Measurements from ENCODE around the gene ATP12A.

The ATP12A gene

DNA sequence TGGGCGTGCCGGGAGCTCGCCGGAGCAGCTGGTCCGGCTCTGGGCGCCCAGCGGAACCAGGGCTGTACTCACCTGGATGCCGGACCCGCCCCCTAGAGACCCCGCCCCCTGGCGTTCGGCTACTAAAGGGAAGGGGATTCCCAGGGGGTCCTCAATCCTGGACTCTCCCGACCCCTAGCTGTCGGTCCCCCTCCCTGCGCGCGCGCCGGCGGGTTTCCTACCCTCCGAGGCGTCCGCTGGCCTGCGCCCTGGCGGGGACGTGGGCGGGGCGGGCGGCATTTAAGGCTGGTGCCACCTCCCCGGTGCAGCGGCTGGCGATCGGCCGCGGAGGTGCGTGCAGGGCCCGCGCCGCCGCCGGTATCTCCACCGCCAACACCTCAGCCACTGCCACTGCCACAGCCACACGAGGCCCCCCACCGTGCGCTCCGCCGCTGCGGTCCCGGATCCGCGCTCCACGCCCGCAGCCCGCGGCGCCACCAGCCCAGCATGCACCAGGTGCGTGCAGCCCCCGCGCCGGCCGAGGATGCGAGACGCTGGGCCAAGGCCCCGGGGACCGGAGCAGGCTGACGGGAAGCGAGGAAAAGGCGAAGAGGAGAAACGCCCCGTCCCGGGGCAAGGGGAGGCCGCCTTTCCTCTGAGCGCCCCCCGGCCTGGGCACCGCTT, at the start of gene ATP12A:
Gene ATP12A (plus strand): TSS at position 151 of the 663 bp plus-strand sequence. CDS start 336 bp downstream, at position 487.
- DNase-seq (ENCODE audit: low read depth in 3 of 3), result no peak

DNA sequence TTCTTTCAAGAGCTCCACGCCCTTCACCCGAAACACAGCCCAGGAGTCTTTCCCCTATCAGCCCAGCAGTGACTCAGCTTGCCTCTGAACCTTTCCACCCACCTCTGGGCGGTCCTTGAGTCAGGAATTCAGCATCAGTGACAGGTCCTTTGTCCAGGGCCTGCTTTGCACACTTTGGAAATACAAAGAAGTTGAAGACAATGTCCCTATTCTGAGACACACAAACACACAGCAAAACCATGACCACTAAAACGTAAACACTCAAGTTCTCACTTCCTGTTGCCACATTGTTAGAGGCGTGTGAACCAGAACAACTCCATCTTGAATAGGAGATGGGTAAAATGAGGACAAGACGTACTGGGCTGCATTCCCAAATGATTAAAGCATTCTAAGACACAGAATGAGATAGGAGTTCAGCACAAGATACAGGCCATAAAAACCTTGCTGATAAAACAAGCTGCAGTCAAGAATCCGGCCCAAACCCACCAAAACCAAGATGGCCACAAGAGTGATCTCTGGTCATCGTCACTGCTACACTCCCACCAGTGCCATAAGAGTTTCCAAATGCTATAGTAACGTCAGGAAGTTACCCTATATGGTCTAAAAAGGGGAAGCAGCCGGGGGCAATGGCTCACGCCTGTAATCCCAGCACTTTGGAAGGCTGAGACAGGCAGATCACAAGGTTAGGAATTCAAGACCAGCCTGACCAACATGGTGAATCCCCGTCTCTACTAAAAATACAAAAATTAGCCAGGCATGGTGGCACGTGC, 49.2 kb upstream of the ATP12A start:
- DNase-seq (ENCODE audit: low read depth in 3 of 3), result no peak

DNA sequence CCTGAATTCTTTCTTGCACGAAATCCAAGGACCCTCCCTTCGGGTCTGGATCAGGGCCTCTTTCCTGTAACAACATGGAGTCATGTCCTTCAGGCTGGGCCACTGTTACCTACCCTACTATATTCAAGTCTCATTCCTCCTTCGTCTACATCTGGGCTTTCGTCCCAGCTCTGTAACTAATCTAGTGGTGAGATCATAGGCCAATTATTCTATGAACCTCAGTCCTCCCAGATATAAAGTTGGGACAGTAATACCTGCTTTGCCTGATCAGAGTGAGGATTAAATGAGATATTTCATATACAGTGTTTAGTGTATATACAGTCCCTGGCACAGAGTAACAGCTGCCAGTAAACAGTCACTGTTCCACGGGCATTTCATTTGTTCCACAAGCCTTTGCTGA, 48.3 kb upstream of the ATP12A start:
- no peak for DNase-seq (ENCODE audit: low read depth in 3 of 3)

DNA sequence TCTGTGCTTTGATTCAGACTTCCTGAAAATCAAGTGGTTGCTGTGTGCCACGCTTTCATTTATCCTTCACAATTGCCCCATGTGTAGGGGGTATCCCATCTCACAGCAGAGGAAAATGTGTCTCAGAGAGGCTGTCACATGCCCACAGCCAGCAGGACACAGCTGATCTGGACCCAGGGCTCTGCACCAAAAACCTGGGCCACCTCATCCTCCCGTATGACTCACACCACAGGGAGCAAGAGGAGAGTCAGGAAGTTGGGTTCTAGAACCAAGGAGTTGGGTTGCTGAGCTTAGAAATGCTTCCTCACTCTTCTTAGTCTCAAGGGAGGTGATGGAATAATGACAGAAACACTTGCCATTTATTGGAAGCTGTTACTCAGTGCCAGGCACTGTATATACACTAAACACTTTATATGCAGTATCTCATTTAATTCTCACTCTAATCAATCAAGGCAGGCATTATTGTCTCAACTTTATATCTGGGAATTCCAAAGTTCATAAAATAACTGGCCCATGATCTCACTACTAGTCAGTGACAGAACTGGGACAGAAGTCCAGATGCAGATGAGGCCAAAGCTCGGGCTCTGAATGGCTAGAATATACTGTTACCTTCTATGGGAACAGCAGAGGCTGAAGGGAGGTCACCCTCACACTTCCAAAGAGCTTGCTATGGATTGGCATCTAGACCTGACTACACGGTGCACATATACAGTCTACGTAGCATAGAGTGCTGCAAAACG, 47.7 kb upstream of the ATP12A start:
- no peak for DNase-seq (ENCODE audit: low read depth in 3 of 3)

DNA sequence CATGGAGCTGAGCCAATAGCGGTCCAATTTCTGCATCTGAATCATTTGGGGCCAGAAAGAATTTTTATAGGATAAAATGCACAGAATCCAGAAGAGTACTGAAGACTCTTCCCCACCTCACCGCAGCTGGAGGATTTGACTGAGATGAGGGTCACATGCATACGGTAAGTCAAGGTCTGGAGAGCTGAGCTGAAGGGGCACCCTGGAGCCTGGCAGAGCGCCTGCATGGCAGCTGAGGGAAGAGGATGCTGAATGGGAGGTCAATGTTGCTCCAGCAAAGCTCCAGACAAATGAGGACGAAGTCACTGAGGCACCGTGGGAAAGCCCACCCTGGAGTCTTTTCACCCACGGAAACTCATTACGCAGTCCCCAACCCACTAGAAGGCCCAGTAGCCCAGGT, 43.4 kb upstream of the ATP12A start:
- no peak for DNase-seq (ENCODE audit: low read depth in 3 of 3)

DNA sequence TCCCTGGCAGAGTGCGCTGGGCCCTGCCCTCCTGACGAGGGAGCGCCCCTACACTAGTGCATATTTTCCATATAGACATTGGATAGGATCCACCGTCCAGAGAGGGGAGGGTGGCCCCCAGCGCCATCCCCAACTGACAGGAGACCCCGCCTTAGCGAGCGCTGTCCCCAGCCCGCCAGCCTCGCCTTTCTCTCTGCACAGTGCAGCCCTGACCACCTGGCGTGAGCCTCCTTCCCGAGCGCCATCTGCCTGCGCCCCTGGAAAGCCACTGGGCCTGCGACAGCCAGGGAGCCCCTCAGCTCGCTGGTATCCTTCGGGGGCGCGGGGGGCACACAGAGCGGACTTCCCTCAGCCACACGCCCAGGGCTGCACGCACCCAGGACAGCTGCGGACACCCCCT, 42.1 kb upstream of the ATP12A start:
- DNase-seq (ENCODE audit: low read depth in 3 of 3), result no peak

DNA sequence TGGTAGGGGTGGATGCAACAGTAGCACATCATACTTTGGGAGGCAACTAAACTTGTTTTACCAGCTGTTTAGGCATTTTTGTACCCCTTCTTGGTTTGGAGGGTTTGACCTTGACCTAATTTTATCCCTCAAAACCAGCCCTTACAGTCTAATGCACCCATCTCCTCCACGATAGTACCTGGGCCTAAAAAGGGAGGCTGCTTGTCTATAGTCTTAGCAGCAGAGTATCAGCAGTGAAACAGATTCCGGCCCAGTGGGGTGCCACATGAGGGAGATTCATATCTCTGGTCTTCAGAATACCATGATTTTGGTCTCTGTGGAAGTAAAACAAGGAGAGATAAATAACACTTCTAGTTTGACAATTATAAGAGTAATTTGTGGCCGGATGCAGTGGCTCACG, 39.5 kb upstream of the ATP12A start:
- DNase-seq (ENCODE audit: low read depth in 3 of 3), result no peak

DNA sequence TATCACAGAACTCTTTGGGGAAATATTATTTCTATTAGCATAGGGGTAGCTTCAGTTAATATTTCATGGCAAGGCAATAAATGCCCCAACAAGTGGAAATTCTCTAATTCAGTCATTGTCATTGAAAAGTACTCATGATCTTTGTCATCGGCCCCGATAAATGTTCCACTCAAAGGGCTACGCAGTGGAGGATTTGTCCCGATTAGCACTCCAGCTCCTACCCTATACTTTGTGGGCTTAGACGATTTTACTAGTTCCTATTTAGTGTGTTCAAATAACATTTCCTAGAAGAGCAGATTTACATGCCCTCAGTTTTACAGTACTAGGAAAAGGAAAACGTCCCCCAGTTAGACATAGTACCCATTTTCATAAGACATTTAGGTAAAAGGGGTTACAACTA, 38.0 kb upstream of the ATP12A start:
- DNase-seq (ENCODE audit: low read depth in 3 of 3), result no peak

DNA sequence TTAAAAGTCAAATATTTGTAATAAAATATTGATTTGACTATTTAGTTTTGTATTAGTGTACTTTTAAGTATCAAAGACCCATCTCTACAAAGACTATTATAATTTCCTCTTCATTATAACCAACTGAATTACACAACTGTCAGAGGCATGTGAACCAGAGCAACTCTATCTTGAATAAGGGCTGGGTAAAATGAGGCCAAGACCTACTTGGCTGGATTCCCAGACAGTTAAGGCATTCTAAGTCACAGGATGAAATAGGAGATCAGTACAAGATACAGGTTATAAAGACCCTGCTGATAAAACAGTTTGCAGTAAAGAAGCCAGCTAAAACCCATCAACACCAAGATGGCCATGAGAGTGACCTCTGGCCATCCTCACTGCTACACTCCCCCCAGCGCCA, 36.2 kb upstream of the ATP12A start:
- no peak for DNase-seq (ENCODE audit: low read depth in 3 of 3)

DNA sequence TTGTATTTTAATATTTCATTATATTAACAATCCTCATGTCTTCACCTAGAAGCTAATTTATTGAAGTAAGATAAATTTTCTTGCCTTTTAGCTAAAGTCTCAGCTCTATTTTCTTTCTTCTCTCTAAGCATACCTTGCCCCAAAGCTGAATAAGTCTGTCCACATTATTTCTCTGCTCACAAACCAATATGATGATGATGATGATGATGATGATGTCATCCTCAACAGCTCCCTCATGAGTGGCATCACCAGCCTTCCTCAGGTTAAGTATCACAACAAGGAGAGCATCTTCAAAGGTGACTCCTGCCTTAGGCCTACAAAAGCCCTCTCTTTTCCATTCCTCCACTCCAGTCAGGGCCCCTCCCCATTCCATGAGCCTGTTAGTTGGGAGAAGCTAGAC, 31.9 kb upstream of the ATP12A start:
- DNase-seq (ENCODE audit: low read depth in 3 of 3), result no peak

DNA sequence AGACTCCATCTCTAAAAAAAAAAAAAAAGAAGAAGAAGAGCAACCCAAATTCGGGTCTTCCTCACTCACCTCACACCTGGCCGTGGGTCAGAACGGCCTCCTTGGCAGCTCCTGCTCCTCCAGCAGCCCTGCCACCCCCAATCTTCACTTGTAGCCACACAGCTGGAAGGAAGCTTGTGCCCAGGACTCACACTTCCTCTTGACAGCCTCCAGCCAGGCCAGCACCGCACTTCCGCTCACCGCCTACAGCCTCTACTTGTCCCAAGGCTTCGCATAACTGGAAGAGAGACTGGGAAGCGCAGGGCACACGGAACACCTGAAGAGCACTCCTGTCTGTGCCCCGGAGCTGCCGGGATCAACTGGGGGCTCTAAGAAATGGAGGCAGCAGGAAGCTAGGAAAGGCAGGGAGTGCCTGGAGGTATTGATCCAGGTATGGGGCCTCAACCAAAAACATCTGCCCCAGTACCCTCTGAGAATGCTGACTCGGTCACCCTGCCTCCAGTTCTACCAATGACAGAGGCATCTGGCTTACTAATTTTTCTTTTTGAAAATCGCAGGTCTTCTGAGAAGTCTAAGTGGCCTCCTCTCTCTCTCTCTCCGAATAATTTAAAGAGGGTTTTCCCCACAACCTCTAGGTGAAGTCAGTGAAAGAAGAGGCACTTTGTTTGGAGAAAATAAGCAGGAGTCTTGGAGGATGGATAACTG, 31.1 kb upstream of the ATP12A start:
- no peak for DNase-seq (ENCODE audit: low read depth in 3 of 3)

DNA sequence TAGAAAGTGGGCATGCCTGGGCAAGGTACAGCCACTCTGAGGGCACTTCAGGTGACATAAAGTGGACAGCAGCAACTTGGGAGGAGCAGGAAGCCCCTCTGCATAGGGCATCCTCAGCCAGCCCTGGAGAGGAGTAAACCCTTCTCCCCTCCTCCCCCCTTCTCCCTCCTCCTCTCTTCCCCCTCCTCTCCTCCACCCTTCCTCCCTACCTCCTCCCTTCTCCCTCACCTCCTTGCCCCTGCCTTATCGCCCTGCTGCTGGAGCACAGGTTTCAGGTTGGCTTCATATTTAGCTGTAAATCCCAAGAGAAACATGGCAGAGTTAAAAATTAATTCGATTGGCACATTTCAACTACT, 30.5 kb upstream of the ATP12A start:
- no peak for DNase-seq (ENCODE audit: low read depth in 3 of 3)

DNA sequence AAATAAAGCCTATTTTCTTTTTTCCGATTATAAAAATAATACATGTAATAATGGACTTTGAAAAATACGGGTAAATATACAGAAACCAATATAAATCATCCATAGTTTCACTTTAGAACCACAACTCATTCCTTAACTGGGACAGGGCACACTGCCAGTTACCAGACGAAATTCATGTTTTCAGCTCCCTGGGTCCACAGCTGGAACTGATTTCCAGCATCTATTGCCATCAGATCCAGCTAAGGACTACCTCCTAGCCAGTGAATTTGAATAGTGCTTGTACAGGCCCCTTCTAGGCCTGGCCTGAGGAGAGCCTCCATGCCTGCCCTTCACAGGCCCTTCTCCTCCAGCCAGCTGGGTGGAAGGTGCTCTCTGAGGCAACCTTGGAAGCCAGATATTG, 30.0 kb upstream of the ATP12A start:
- no peak for DNase-seq (ENCODE audit: low read depth in 3 of 3)

DNA sequence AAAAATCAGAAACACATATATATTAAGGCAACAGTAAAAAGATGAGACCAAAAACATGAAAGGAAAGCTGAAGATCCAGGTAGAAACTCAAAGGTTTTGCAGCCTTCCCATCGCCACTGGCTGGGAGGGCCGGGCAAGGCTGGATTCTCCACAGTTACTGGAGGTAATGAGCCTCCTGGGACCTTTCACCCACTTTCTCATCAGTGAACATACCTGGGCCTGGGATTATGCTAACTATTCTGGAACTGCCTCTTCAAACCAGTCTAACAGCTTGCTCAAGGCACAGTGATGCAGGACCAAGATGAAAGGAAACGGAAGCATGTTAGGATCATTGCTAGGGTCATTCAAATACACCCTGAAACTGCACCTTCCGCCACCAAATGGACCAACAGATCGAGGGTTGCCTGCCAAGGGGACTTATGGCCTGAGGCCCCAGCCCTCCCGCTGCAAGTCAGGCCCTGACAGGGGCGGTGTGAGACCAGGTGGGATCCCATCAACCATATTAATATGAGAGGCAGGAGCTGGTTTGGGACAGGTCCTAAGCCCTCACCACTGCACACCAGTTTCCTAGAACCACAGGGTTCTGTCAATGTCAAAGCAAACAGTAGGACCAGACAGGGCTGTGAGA, 28.4 kb upstream of the ATP12A start:
- DNase-seq (ENCODE audit: low read depth in 3 of 3), result no peak

DNA sequence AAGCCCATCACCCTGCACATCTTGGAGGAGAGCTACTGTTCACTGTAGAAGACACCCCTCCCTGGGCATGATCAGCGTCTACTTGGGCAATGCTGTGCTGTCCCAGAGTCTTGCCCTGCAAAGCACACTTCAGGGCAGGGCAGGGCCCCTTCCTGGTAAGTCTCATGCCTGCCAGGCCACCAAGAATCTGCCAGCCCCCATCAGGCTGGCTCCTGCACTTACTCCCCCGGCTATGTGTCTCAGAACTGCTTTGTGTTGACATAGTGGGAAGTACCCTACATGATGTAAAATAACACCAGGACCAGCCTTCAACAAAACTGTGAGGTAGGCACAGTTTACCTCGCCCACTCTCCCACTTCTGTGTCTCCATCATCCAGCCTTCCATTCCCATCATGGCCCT, 27.8 kb upstream of the ATP12A start:
- no peak for DNase-seq (ENCODE audit: low read depth in 3 of 3)

DNA sequence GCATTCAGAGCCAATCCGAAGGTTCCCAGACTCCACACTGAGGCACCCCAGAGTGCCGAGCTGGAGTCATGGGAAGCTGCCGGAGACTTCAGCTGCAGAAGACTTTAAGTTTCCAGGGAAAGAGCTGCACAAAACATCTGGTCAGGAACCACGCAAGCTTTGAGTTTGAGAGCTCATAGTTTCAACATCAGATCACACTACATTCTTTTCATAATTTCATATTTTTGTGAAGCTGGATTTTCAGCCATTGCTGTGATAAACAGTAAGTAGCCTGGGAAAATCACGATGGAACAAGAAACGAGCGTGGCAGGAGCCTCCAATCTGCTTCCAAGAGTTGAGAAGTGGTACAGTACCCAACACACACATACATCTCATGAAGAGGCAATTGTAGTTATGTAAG, 25.5 kb upstream of the ATP12A start:
- DNase-seq (ENCODE audit: low read depth in 3 of 3), result no peak

DNA sequence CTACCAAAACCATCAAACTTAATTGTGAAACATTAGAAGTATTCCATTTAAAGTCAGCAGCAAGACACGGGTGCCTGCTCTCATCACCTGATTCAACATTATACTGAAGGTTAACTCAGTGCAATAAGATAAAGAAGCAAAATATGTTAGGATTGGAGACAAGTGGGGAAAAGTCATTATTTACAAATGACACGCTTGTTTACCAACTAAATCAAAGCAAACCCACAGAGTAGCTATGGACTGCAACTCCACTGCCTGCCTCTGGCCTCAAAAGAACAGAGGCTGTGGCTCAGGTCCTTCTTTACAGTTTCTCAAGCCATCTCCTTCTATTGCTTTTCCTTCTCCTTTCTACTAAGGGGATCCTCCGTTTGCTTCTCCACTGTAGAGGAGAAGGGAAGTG, 21.0 kb upstream of the ATP12A start:
- no peak for DNase-seq (ENCODE audit: low read depth in 3 of 3)

DNA sequence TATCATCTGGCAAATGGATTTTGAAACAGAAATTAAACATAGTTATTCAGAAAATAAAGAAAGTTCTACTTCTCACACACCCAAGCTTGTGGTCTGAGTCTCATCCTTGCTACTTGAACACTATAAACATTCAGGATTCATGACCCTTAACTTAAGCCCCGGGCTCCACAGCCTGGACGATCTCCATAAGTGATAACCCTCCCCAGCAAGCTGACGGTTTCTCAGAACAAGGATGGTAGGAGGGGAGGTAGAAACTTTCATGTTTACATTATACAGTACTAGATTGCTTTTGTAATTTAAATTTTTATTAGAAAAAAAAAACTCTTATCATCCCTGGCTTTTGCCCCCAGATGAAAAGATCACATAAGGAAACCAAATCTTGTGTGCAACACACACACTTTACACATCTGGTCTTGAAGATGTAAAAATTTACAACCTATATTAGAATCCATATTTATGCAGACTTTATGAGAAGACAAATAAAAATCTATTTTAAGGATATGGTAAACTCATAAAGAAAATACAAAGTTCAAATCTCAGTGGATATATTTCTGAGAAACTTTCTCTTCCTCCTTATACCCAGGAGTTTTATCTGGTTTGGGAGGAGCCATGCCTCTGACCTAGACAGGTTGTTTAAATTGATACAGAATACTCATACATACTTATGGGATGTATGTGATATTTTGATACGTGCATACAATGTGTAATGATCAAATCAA, 20.0 kb upstream of the ATP12A start:
- DNase-seq (ENCODE audit: low read depth in 3 of 3), result no peak

DNA sequence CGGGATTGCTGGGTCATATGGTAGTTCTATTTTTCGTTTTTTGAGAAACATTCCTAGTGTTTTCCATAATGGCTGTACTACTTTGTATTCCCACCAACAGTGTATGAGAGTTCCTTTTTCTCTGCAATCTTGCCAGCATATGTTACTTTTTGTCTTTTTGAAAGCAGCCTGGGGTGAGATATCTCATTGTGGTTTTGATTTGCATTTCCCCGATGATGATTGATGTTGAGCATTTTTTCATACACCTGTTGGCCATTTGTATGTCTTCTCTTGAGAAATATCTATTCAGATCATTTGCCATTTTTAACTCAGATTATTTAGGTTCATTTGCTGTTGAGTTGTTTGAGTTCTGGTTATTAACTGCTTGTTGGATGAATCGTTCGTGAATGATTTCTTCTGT, 18.5 kb upstream of the ATP12A start:
- DNase-seq (ENCODE audit: low read depth in 3 of 3), result no peak

DNA sequence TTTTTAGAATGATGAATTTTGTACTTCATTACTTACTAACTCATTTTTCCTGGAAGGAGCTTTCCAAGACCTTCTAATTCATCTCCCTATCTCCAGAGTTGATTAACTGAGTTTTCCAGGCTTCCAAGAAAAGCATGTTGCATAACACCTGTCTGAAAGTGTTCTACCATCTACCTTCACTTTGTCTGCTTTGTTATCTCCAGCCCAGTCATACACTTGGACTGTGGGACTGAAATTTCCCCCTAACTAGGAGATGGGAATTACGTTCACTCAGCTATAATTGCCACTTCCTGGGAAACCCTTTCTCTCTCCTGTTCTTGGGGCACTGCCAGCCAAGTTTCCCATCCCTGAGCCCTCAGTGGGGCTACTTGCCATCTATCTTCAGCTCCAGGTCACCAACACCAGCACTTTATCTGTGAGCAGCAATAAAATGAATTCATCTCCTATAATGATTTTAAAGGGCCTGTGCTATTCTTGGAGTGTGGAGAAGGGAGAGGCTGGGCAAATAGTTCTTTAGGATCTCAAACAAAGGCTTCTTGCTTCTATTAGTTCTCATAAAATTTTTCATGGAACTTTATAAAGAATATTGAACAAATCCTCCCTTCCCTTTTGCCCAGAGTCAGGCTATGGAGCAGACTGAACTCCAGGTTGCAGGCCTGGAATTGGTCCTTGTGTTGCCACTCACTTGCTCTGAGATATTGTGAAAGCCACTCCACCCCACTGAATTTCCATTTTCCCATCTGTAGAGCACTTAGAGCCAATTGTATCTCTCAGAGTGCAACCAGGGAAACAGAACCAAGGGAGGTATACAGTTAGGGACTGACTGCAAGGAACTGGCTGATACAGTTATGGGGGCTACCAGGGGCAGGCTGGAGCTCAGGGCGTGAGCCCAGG, 17.8 kb upstream of the ATP12A start:
- DNase-seq (ENCODE audit: low read depth in 3 of 3), result no peak

Measured in stimulated activated CD4-positive, alpha-beta T cell treated with anti-CD3 and anti-CD28 coated beads, TNF-alpha, amount 100 ng/mL, for 48 hours (primary cell).